CD4-positive, alpha-beta T cell treated with Interleukin-4 for 4 hours (primary cell): ENCODE results near the gene PLD1.

Experiments
- DNase-seq: peaks from one replicate; pipeline ENCODE4 v3.0.0-alpha.2; 2020

Gene PLD1

GRCh38 chr3:171813278-171813896 is 3.1 kb upstream of the PLD1 start:
- no peak for DNase-seq

DNA sequence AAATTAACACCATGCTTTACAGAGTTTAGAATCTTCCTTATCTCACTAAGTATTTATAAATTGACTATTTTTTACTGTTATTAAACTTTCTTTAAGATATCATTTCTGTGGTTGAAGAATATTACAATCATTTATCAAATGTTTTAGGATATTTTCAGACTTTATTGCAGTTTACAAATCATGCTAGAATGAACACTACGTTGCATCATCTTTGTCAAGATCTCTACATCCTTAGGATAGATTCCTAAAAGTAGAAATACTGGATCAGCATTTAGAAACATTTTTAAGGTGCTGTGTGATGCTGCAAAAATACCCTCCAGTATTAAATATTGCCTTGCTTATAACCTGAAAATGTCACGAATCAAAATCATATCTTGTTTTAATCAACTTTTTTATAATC is 2.5 kb upstream of the PLD1 start:
- no peak for DNase-seq

DNA sequence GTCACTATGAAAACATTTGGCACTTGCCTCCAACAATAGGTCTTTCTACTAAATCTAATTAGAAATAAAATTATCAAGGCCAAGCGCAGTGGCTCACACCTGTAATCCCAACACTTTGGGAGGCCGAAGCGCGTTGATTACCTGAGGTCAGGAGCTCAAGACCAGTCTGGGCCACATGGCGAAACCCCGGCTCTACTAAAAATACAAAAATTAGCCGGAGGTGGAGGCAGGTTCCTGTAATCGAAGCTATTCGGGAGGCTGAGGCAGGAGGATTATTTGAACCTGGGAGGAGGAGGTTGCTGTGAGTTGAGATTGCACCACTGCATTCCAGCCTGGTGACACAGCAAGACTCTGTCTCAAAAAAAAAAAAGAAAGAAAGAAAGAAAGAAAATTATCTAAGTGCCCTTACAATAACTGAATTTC is 1.6 kb upstream of the PLD1 start:
- DNase-seq: no peak

DNA sequence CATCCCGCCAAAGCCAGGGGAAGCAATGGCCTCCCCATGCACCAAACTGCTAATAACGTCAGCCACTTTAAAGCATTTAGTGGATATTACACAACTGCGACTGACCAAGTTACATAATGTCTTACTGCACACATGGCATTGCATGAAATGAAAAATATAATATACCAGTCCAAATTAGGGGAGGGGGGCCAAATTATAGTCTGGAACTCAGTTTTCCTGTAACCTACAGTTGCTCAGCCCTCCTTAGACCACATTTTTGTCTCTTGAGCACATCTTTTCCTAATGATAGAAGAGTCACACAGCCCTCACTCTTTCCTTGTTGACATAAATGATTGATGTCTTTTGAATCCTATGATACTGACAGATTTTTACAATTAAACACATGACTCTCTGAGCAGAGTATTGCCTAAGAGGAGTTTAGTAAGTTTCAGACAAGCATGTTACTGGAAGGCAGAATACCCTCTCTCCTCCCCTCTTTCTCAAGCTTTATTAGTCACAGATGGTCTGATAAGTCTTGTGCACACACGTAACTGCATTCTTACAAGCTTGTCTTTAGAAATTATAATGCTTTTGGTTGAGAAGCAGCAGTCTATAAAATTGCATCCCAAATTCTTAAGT is 1.1 kb upstream of the PLD1 start:
- no peak for DNase-seq

GRCh38 chr3:171810629-171811294 is 479 bp upstream of the PLD1 start:
- no peak for DNase-seq

- DNase-seq: no peak
These were observed 747 bp downstream of the PLD1 start for GRCh38 chr3:171809611-171809860.

- no peak for DNase-seq
These were observed 2.5 kb downstream of the PLD1 start for GRCh38 chr3:171807806-171808205.

DNA sequence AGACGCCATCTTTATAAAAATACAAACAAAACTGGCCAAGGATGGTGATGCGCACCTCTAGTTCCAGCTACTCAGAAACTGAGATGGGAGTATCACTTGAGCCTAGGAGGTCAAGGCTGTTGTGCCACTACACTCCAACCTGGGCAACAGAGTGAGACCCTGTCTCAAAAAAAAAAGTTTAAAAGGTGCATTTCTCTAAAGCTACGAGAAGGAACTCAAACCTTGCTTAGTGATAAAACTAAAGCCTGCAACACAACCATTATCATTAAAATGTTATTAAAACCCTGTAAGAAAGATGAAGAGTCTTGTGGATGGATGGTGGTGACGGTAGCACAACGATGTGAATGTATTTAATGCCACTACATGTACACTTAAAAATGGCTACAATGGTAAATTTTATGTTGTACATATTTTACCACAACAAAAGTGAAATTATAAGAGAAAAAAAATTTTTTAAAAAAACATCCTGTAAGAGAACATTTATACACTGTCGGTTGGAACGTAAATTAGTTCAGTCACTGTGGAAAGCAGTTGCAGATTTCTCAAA is 3.1 kb downstream of the PLD1 start:
- DNase-seq: no peak

DNA sequence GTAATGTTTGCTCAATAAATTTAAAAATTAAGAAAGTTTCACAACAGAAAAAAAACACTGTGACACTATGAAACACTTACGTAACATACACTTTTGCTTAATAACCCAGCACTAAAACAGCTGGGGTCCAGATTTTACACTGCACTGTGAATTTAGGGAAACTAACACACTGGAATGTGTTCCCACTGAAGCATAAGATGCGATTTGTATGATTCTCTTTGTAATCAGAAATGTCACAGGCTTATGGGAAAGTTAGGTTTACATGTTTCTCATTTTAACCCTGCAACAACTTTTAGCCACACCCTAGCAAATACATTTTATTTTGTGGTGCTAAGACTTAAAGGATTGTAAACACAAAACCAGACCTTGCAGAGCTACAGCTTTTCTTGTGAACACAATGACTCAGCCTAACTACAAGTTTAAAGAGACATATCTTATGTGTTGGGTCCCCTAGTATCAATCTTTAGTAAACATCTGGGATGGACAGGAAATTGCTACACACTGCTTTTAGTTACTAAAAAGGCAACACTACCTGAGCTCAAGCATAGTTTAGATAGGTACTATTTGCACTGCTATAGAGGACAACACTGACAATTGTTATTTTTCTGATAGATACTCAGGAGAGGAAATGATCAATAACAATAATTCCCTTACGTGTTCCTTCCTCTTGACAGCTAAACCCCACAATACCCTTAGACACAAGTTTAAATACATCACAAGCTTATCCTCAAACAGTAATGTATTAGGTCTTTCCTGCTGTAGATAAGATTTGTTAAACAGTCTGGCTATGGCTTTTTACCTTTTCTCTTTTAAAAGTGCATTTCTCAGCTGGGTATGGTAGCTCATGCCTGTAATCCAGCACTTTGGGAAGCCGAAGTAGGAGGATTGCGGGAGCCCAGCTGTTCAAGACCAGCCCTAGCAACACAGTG is 3.8 kb downstream of the PLD1 start:
- DNase-seq: no peak

GRCh38 chr3:171805687-171806086 is 4.6 kb downstream of the PLD1 start:
- no peak for DNase-seq

DNA sequence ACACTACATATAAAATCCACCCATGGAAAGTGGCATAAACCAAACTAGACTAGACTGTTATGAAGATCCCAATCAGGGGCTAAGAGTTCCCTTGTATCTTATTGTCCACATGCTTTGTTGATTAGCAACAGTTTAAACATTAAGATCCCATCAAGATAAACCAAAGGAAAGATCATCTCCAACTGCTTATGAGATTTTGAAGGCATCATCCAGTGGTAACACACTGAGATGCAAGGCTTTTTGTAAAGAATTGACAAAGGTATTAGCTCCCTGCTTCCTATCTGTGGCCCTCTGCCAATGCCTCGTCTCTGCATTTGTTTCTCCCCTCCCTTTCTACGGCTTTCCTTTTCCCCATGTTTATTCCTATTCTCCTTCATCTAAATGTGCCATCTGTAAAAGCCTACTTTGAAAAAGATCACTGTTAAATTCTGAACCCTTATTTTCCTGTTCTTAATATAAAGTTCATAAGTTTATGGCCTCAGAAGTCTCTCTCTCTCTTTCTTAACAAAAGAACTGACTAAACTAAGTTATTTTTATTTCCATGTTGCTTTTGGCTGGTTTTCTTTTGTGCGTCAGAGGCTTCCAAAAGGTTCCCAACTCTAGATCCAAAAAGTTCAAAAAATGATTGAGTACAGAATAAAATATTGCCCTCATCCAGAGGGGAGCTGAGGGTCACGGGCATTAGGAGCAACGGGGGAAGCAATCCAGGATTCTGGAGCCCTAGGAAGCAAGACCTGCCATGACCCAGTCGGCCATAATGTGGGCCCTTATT is 5.5 kb downstream of the PLD1 start:
- no peak for DNase-seq

DNA sequence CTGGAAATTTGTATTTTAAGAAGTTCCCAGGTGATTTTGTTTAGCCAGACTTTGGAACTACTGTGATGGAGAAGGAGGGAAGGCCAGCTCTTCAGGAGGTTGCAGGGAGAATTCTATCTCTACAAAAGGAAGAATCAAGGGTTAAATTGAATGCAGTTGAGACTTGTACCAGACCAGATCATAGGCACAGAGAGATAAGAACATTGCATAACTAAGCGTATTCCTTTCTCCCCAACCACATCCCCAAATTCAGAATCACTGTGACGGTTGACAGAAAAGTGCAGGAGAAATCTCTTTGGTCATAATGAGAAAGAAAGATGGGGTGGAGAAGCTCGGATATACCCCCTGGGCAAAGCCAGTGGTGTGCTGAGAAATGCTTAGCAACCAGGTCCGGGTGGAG is 7.2 kb downstream of the PLD1 start:
- DNase-seq: no peak

DNA sequence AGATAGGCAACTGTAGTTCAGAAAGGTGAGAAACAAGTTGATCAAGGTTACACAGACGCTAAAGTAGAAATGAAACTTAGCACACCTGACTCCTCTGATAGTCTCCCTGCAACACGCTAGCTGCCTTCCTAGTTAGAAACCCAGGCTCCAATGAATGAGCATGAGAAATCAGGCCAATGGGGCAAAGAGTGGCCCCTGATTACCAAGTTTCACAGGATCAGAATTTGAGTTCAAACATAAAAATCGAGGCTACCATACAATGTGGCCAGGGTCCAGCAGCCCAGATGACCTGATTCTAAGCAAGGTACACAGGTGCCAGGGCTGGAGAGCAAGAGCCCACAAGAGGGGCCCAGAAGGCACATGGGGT is 7.7 kb downstream of the PLD1 start:
- DNase-seq: no peak

DNA sequence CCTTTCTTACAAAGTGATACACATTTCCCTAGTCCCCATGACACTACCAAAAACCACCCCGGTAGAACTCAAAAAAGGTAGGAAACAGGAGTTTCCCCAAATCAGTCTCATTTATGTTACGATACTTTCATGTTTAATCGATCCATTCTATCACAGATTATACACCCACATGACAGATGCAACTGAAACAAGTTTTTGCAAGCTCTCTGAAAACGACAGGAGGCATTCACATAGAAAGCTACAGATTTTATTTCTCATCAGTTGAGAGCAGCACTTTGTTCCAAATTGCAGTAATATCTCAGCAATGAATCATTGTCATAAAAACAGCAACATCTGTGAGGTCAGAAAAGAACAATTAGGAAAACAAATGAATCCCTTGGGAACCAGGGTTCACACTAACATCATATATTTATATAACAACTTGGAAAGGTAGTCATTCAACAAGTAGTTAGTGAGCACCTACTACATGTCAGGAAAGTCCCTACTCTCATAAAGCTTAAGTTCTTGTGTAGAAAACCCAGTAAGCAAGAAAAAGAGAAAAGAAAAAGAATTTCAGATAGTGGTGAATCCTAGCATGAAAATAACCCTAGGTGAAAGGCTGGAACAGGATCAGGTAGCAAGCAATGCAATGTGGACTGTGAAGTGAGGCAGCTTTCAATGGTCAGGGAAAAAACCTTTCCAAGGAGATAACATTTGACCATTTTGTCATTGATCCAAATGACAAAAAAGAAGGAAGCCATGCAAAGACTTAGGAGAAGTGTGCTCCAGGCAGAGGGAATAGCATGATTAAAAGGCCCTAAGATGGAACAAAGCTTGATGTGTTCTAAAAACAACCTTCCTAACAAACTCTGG is 8.3 kb downstream of the PLD1 start:
- DNase-seq: no peak

DNA sequence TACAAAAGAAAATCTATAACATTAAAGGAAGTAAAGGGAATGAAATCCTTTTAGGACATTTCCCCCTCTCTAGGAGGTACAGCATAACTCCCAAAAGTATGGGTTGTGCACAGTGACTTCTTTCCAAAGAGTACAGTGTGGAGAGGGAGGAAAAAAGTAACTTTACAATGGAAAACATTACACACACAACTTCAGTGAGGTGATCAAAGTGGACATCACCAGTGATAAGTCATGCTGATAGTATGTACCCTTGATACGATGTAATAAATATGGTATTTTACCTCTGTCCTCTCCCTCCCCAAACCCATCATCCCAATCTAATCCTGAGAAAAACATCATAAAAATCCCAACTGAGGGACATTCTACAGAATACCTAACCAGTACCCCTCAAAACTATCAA is 10.8 kb downstream of the PLD1 start:
- no peak for DNase-seq

- no peak for DNase-seq
These were observed 12.4 kb downstream of the PLD1 start for GRCh38 chr3:171797873-171798272.

- DNase-seq: no peak
These were observed 13.0 kb downstream of the PLD1 start for GRCh38 chr3:171797265-171797679.

GRCh38 chr3:171796625-171797264 is 13.5 kb downstream of the PLD1 start:
- DNase-seq: no peak

GRCh38 chr3:171792531-171792930 is 17.8 kb downstream of the PLD1 start:
- DNase-seq: no peak

DNA sequence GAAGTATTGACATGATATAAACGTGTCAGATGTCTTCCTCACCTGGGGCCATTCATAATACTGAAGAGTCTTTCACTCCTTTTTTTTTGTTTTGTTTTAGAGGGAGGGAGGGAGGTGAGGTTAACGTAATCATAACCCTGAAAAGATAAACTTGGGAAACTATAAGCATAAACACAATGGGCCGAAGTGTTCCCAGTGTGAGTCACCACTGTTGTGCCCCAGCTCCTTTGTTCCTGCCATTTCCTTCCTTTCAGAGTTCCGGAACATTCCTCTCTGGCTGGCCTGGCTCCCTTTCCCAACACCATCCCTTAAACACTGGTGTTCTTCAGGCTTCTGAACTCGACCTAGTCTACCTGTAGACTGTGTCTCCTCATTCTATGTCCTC is 18.6 kb downstream of the PLD1 start:
- no peak for DNase-seq
